Gastrocnemius medialis (tissue), 4 donors: Measurements from ENCODE around the gene SF3A1. TPM values are rescaled to one million over a fixed set of nuclear protein-coding genes. Genes with fewer than 3 reads are reported as not detected.

Experiments
- ATAC-seq, 2 donors: fragments of 150-250 bp; one replicate each; pipeline ENCODE4 v1.9.1; 2016
- DNase-seq, 2 donors: peaks; one replicate each; pipeline ENCODE4 v3.0.0-alpha.2; 2019
- H3K27ac ChIP-seq, 4 donors: fragments of 200-600 bp; sonication (generic); 1 replicate in 1 of 4; 2 replicates in 3 of 4; pipeline ENCODE4 v1.5.1; 2016 to 2018; ENCODE audit warnings: mild to moderate bottlenecking in 2 of 4, moderate library complexity in 1 of 4
- H3K27me3 ChIP-seq, 3 donors: fragments of 200-600 bp; sonication (generic) in 2 of 3; 1 replicate in 1 of 3; 2 replicates in 2 of 3; pipeline versions ENCODE4 v1.5.1 to v1.6.0; 2016 to 2019; ENCODE audit warnings: mild to moderate bottlenecking in 1 of 3, moderate library complexity in 1 of 3
- H3K36me3 ChIP-seq, 2 donors: fragments of 200-600 bp; sonication (generic) in 1 of 2; one replicate each; pipeline ENCODE4 v1.5.1; 2017 to 2018
- H3K4me1 ChIP-seq, 2 donors: fragments of 200-600 bp; sonication (generic) in 1 of 2; one replicate each; pipeline ENCODE4 v1.5.1; 2016 to 2017; ENCODE audit warnings: mild to moderate bottlenecking in 2 of 2
- H3K4me3 ChIP-seq, 4 donors: fragments of 200-600 bp; sonication (generic) in 3 of 4; 1 replicate in 1 of 4; 2 replicates in 3 of 4; pipeline ENCODE4 v1.5.1; 2016 to 2019; ENCODE audit warnings: mild to moderate bottlenecking in 2 of 4
- H3K9me3 ChIP-seq, 3 donors: fragments of 200-600 bp; sonication (generic) in 2 of 3; 1 replicate in 1 of 3; 2 replicates in 2 of 3; pipeline ENCODE4 v1.5.1; 2016 to 2019
- POLR2A ChIP-seq, 2 donors: fragments of 450-650 bp; IDR thresholded peaks; one replicate each; pipeline ENCODE4 v1.6.1; 2017; ENCODE audit warnings: antibody characterized with exemption in 2 of 2, mild to moderate bottlenecking in 2 of 2, moderate library complexity in 2 of 2
- in situ Hi-C, 4 donors: fragments of 200-750 bp; cut with MboI; loops; one replicate each; pipeline versions ENCODE4 v1.15.0 to v1.8.0; 2017; ENCODE audit warnings: low sequenced_read_pairs in 4 of 4
- intact Hi-C: fragments of 100-400 bp; cut with DNase I; formaldehyde crosslinking; loops from one replicate; pipeline ENCODE4 v1.15.1; 2023; ENCODE audit warnings: low total_unique reads
- total RNA-seq, 4 donors: library from RNA; depleted of rRNA; stranded (reverse); fragments of >200 nt; gene quantifications; one replicate each; pipeline versions ENCODE4 v1.1.0 to v1.2.3, GENCODE V29; 2016
- TF ChIP-seq, protein P1 (sequence below), 5 experiments: fragments of 450-650 bp in 3 of 5; fragments of 200-600 bp in 2 of 5; sonication (generic) in 2 of 5; IDR thresholded peaks in 4 of 5; conservative IDR thresholded peaks in 1 of 5; 1 replicate in 4 of 5; 2 replicates in 1 of 5; pipeline ENCODE4 v1.5.1; 2016 to 2019; ENCODE audit warnings: antibody characterized with exemption in 5 of 5, mild to moderate bottlenecking in 3 of 5, moderate library complexity in 3 of 5

SF3A1 gene
- total RNA-seq, 4 donors from 2014 or later = 36.0 to 145 (median 94.5) TPM

- in situ Hi-C loops = loop anchor here (10.0 to 25.0 kb wide), 4 partner anchors 86 to 287 kb away; partner anchors contain the start of genes CASTOR1 (in 1 of the 4) and OSM (in 1 of the 4)
These were observed 42.3 kb upstream of the SF3A1 start for GRCh38 chr22:30398685-30399680.

DNA sequence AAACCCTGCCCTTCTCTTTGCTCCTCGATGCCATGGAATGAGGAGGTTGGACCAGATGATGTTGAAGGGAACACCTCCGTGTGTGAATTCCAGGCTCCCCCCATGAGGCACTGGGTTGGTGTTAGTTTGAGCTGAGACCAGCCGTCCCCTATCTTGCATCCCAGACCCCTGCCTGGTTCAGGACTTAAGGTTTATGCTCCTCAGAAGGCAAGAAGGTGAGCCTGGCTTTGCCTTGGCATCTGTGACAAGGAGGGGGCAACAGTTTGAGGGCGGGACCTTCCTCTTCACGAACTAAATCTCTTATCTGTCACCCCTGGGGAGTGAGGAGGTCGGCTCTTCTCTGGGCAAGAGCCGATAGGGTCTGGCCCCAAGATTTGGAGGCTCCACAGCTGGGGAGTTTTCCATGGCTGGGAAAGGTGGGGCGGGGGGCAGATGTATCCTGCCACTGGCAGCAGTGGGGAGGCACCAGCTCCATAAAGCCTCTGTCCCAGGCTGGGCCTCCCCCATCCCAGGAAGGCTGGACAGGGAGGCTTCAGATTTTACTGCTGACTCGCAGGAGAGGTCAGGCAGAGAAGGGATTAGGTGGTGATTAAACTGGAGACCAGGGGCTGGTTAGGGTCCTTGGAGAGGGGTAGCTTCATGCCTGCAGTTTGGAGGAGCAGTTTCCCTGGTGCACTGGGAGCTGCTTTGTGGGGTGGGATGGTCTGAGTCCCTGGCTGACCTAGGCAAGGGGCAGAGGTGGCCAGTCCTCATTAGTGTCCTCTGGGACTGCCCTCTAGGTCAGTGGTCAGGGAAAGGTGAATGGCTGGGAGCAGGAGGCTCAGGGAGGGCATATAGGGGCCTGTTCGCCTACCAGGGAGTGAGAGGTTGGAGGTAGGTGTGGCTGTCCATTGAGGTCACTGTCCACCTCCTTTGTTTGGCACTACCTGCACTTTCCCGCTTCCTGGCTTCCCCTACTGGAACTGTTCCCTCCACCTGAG is 41.3 kb upstream of the SF3A1 start:
- DNase-seq (no peak), ATAC-seq (peak in 1 of 2 donors; percentile 8)
- TF ChIP-seq, protein P1, sequence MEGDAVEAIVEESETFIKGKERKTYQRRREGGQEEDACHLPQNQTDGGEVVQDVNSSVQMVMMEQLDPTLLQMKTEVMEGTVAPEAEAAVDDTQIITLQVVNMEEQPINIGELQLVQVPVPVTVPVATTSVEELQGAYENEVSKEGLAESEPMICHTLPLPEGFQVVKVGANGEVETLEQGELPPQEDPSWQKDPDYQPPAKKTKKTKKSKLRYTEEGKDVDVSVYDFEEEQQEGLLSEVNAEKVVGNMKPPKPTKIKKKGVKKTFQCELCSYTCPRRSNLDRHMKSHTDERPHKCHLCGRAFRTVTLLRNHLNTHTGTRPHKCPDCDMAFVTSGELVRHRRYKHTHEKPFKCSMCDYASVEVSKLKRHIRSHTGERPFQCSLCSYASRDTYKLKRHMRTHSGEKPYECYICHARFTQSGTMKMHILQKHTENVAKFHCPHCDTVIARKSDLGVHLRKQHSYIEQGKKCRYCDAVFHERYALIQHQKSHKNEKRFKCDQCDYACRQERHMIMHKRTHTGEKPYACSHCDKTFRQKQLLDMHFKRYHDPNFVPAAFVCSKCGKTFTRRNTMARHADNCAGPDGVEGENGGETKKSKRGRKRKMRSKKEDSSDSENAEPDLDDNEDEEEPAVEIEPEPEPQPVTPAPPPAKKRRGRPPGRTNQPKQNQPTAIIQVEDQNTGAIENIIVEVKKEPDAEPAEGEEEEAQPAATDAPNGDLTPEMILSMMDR (IDR thresholded peaks at IDR 0.05 in 4 of 5, conservative IDR thresholded peaks at IDR 0.05 in 1 of 5) = no peak
- TF ChIP-seq POLR2A (IDR thresholded peaks at IDR 0.05) = no peak
- in situ Hi-C loops (loop anchor here (10.0 to 25.0 kb wide), 4 partner anchors 87 to 286 kb away; partner anchors contain the start of genes CASTOR1 (in 1 of the 4) and OSM (in 1 of the 4)), intact Hi-C loops (no loop called here)
- Histone ChIP-seq H3K4me3 (peak overlapping the region; percentile 60 to 72 (median 62)), H3K27me3 (peaks cover 24 to 35% (median 31%) of the 10 kb centered on the region in 3 donors), H3K4me1 (peaks cover 0 to 14% of the 10 kb centered on the region in 2 donors), H3K27ac (no peak overlapping the region), H3K9me3 (no peaks in the 10 kb centered on the region), H3K36me3 (no peaks in the 10 kb centered on the region)

More at GRCh38 chr22:30398685-30399680, 42.3 kb upstream of the SF3A1 start:
- Histone ChIP-seq H3K4me1 (peaks cover 0 to 14% of the 10 kb centered on the region in 2 donors), H3K27ac (no peak overlapping the region), H3K36me3 (no peaks in the 10 kb centered on the region), H3K9me3 (no peaks in the 10 kb centered on the region), H3K27me3 (peaks cover 24 to 32% (median 31%) of the 10 kb centered on the region in 3 donors), H3K4me3 (no peak overlapping the region)
- no peak for TF ChIP-seq POLR2A (IDR thresholded peaks at IDR 0.05)
- ATAC-seq (no peak), DNase-seq (no peak)
- intact Hi-C loops = no loop called here

- Histone ChIP-seq H3K27ac (peak within 1 kb of the TSS in 2 of 4 donors; percentile 23 to 35), H3K4me3 (peak within 1 kb of the TSS; percentile 60 to 72 (median 62)), H3K27me3 (peaks cover 24 to 35% (median 31%) of the 10 kb centered on the region in 3 donors), H3K4me1 (peaks cover 0 to 14% of the 10 kb centered on the region in 2 donors), H3K36me3 (no peaks in the 10 kb centered on the region), H3K9me3 (no peaks in the 10 kb centered on the region)
- ATAC-seq = peak; percentile 33 to 48
- in situ Hi-C loops (loop anchor here (10.0 to 25.0 kb wide), 4 partner anchors 88 to 285 kb away; partner anchors contain the start of genes CASTOR1 (in 1 of the 4) and OSM (in 1 of the 4)), intact Hi-C loops (no loop called here)
- peak in 1 of 2 donors; percentile 21 for TF ChIP-seq POLR2A (IDR thresholded peaks at IDR 0.05)
- TF ChIP-seq, protein P1 (IDR thresholded peaks at IDR 0.05 in 4 of 5, conservative IDR thresholded peaks at IDR 0.05 in 1 of 5) = no peak
- DNase-seq = peak; percentile 19 to 41
These were observed 40.4 kb upstream of the SF3A1 start, which contains the start of gene SEC14L2 for GRCh38 chr22:30396871-30397655. TSS of gene SEC14L2 (plus strand) at chr22:30397018. CDS start at chr22:30397117, 99 bp downstream.

DNA sequence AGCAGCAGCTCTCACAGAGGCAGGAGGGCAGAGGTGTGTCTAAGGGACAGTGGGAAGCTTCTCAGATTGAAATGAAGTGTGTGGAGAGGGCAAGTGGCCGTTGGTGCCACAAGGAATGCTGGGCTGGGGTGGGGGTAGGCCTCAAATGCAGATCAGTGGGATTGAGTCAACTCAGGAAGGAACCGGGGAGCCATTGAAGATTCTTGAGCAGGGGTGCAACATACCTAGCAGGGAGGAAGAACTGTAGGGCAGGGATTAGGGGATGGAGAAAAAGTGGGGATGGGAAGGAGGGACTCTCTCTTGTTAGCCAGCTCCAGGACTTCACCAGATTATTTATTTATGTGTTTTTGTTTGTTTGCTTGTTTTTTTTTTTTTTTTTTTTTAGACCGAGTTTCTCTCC is 37.2 kb upstream of the SF3A1 start:
- TF ChIP-seq, protein P1 (IDR thresholded peaks at IDR 0.05 in 4 of 5, conservative IDR thresholded peaks at IDR 0.05 in 1 of 5) = no peak
- TF ChIP-seq POLR2A (IDR thresholded peaks at IDR 0.05) = no peak
- no peak for ATAC-seq
- Histone ChIP-seq H3K4me1 (peaks cover 0 to 14% of the 10 kb centered on the region in 2 donors), H3K36me3 (no peaks in the 10 kb centered on the region), H3K27ac (no peak overlapping the region), H3K4me3 (no peak overlapping the region), H3K9me3 (no peaks in the 10 kb centered on the region), H3K27me3 (peaks cover 24 to 35% (median 31%) of the 10 kb centered on the region in 3 donors)
- in situ Hi-C loops (loop anchor here (5.0 to 25.0 kb wide), 6 partner anchors 88 to 282 kb away; partner anchors contain the start of genes CASTOR1 (in 1 of the 4) and OSM (in 1 of the 4)), intact Hi-C loops (no loop called here)
- DNase-seq = no peak
